Psoas muscle (tissue), 8 donors: ENCODE measurements around the gene RAC3. TPM values are rescaled to one million over a fixed set of nuclear protein-coding genes. Genes with fewer than 3 reads are reported as not detected.

ENCODE experiments used
- ATAC-seq, 4 donors: fragments of 200-7000 bp; cut with Tn5 transposase; one replicate each; pipeline ENCODE4 v1.9.1; 2020; ENCODE audit warnings: moderate library complexity in 3 of 4, mild to moderate bottlenecking in 2 of 4
- DNase-seq, 2 donors: peaks; one replicate each; pipeline ENCODE4 v3.0.0-alpha.2; 2020
- H3K27ac ChIP-seq: fragments of 200-600 bp; one replicate; pipeline ENCODE4 v1.8.0; 2022
- H3K27me3 ChIP-seq, 3 donors: fragments of 200-600 bp in 1 of 3; one replicate each; pipeline versions ENCODE4 v1.6.1 to v1.8.0; 2013 to 2022; ENCODE audit warnings: low read length in 2 of 3, mild to moderate bottlenecking in 2 of 3, moderate library complexity in 1 of 3; ENCODE audit not compliant: insufficient read depth in 3 of 3
- H3K36me3 ChIP-seq, 2 donors: fragments of 200-600 bp in 1 of 2; one replicate each; pipeline versions ENCODE4 v1.6.1 to v1.8.0; 2013 to 2022; ENCODE audit warnings: low read depth in 1 of 2, mild to moderate bottlenecking in 1 of 2, moderate library complexity in 1 of 2; ENCODE audit not compliant: insufficient read depth in 1 of 2
- H3K4me1 ChIP-seq: fragments of 200-600 bp; one replicate; pipeline ENCODE4 v1.8.0; 2022
- H3K4me3 ChIP-seq: fragments of 200-600 bp; one replicate; pipeline ENCODE4 v1.8.0; 2022; ENCODE audit warnings: mild to moderate bottlenecking
- H3K9me3 ChIP-seq: fragments of 200-600 bp; one replicate; pipeline ENCODE4 v1.8.0; 2022
- CTCF ChIP-seq: fragments of 200-600 bp; IDR thresholded peaks from one replicate; pipeline ENCODE4 v1.8.0; 2022; ENCODE audit warnings: antibody characterized with exemption
- WGBS, 3 donors: extraction: QIAGEN DNeasy Blood & Tissue Kit; methylation state at CpG; one replicate each; pipeline versions ENCODE4 v1.1.6 to v1.1.7; 2013; 5-methylcytosine and 5-hydroxymethylcytosine counted together
- intact Hi-C, 2 donors: fragments of 100-400 bp; cut with DNase I; formaldehyde crosslinking; loops; one replicate each; pipeline versions ENCODE4 v1.11.0 to v1.14.2; 2022
- polyA plus RNA-seq, 3 donors: library from polyadenylated mRNA; stranded (reverse); fragments of 200-250 nt; gene quantifications; one replicate each; pipeline ENCODE4 v1.2.3, GENCODE V29; 2013
- total RNA-seq, 4 donors: library from RNA; stranded (reverse); fragmentation: NEBNext Ultra II Directional in 2 of 4; extraction: Animal tissue kit (Norgen Biotek cat#: 25700) in 2 of 4; gene quantifications; one replicate each; pipeline versions ENCODE4 v1.2.1 to v1.2.4, GENCODE V29; 2021 to 2023
- donor health status: healthy with polysubstance abuse.
- donor health status: DM: no; HTN: no; CAD: no; lungs with moderate emphysema.
- donor health status: Bipolar disorder and iron deficiency.
- donor health status: healthy.
- donor health status: DM: yes; HTN: yes; CAD: no.
- donor health status: DM: no; HTN: no; CAD: no.
- donor health status: DM: no; HTN: no; CAD: no.
- donor health status: DM: yes; HTN: yes; CAD: no.

Gene RAC3
- total and polyA plus RNA-seq, 7 donors, result 0.05 to 0.83 TPM; not detected in 5

- Histone ChIP-seq H3K4me1 (peaks cover 18% of the 10 kb centered on the region), H3K27ac (no peak overlapping the region), H3K9me3 (no peaks in the 10 kb centered on the region), H3K27me3 (peaks cover 0 to 17% (median 0%) of the 10 kb centered on the region in 3 donors), H3K4me3 (no peak overlapping the region), H3K36me3 (no peaks in the 10 kb centered on the region)
- intact Hi-C loops, result loop anchor here in 1 of 2 donors (5.0 kb wide), 1 partner anchor 303 kb away; the partner anchor contains the start of gene SECTM1
- ATAC-seq (no peak), DNase-seq (no peak)
- 97 to 98% (median 97%) methylated on average over 8 to 9 of the region's 9 CpGs for WGBS, 3 donors
- no peak for TF ChIP-seq CTCF
Measured at GRCh38 chr17:82028966-82029365, 2.5 kb upstream of the RAC3 start.

- no peak for DNase-seq
- 87 to 92% (median 88%) methylated on average over 16 of the region's 16 CpGs for WGBS, 3 donors
- Histone ChIP-seq H3K9me3 (no peaks in the 10 kb centered on the region), H3K27me3 (peaks cover 0 to 17% (median 0%) of the 10 kb centered on the region in 3 donors), H3K36me3 (no peaks in the 10 kb centered on the region), H3K4me3 (no peak overlapping the region), H3K4me1 (peaks cover 14% of the 10 kb centered on the region), H3K27ac (no peak overlapping the region)
- no peak for TF ChIP-seq CTCF
- no peak for ATAC-seq
- intact Hi-C loops, result loop anchor here in 1 of 2 donors (5.0 kb wide), 1 partner anchor 303 kb away; the partner anchor contains the start of gene SECTM1
Measured at GRCh38 chr17:82029391-82029790, 2.1 kb upstream of the RAC3 start.

- peaks cover 0 to 17% (median 0%) of the 10 kb centered on the region in 3 donors for H3K27me3 ChIP-seq
- H3K27ac ChIP-seq, result no peak overlapping the region
- no peaks in the 10 kb centered on the region for H3K9me3 ChIP-seq
- DNase-seq (no peak), ATAC-seq (peak; percentile 1 to 27 (median 20))
- H3K4me1 ChIP-seq, result peaks cover 12% of the 10 kb centered on the region
- 64 to 67% (median 66%) methylated on average over 28 to 31 of the region's 31 CpGs for WGBS, 3 donors
- no peak for TF ChIP-seq CTCF
- peak overlapping the region; percentile 63 for H3K4me3 ChIP-seq
- peaks cover 0 to 1% of the 10 kb centered on the region in 2 donors for H3K36me3 ChIP-seq
- intact Hi-C loops, result loop anchor here (1.0 to 10.0 kb wide), 5 partner anchors 72 to 302 kb away; partner anchors contain the start of gene SECTM1 (in 1 of the 2)
Measured at GRCh38 chr17:82029990-82030469, 1.4 kb upstream of the RAC3 start.

- WGBS, 3 donors, result 2 to 3% (median 3%) methylated on average over 61 to 94 of the region's 94 CpGs
- intact Hi-C loops, result loop anchor here (1.0 to 10.0 kb wide), 4 partner anchors 72 to 274 kb away; no protein-coding TSS in a partner anchor
- peak; percentile 98 for TF ChIP-seq CTCF
- Histone ChIP-seq H3K27ac (no peak overlapping the region), H3K36me3 (peaks cover 0 to 7% of the 10 kb centered on the region in 2 donors), H3K4me3 (peak overlapping the region; percentile 63), H3K27me3 (peaks cover 0 to 17% (median 0%) of the 10 kb centered on the region in 3 donors), H3K9me3 (no peaks in the 10 kb centered on the region), H3K4me1 (peaks cover 12% of the 10 kb centered on the region)
- peak; percentile 87 to 94 for DNase-seq
- peak; percentile 84 to 96 (median 92) for ATAC-seq
Measured at GRCh38 chr17:82030470-82031302, 792 bp upstream of the RAC3 start.
